ENCODE measurements around the gene VSTM2B. TPM values are rescaled to one million over a fixed set of nuclear protein-coding genes. Genes with fewer than 3 reads are reported as not detected.

VSTM2B gene
- total RNA-seq, 1 experiment from 2014 or later: not detected

GRCh38 chr19:29491995-29492577 is 33.7 kb upstream of the VSTM2B start:
- CTCF ChIA-PET: no interaction called here
- no peaks in the 10 kb centered on the region for H3K4me1 ChIP-seq (ENCODE audit: insufficient read depth, low read length, poor library complexity, severe bottlenecking)
- no peaks in the 10 kb centered on the region for H3K9me3 ChIP-seq (ENCODE audit: low read depth, low read length, poor library complexity, severe bottlenecking)
- H3K27ac ChIP-seq (ENCODE audit: low read depth, low read length, poor library complexity, severe bottlenecking): no peak overlapping the region
- no peak for DNase-seq (ENCODE audit: low spot score)
- no TSS peak for BruUV-seq (replicated peaks)
- POLR2A ChIA-PET (ENCODE audit: low non-redundant PET): no interaction called here
- H3K27me3 ChIP-seq (replicated peaks; ENCODE audit: insufficient read depth, low read depth, low read length, poor library complexity): peaks cover 15% of the 10 kb centered on the region
- no peak overlapping the region for H3K4me3 ChIP-seq (ENCODE audit: low read depth, low read length, poor library complexity, severe bottlenecking)
- H3K36me3 ChIP-seq (ENCODE audit: insufficient read depth, low read length, poor library complexity, severe bottlenecking): no peaks in the 10 kb centered on the region
- intact Hi-C loops (cut with micrococcal nuclease; ENCODE audit: unreplicated experiment): no loop called here
- TF ChIP-seq CTCF (conservative IDR thresholded peaks at IDR 0.05; ENCODE audit: low read depth, low read length) (no peak), EZH2 (IDR thresholded peaks at IDR 0.05; ENCODE audit: borderline replicate concordance, low read depth, low read length, poor library complexity, severe bottlenecking) (no peak)

GRCh38 chr19:29492769-29493168 is 33.0 kb upstream of the VSTM2B start:
- no peak overlapping the region for H3K27ac ChIP-seq (ENCODE audit: low read depth, low read length, poor library complexity, severe bottlenecking)
- intact Hi-C loops (cut with micrococcal nuclease; ENCODE audit: unreplicated experiment): no loop called here
- POLR2A ChIA-PET (ENCODE audit: low non-redundant PET): no interaction called here
- BruUV-seq (replicated peaks): no TSS peak
- peaks cover 15% of the 10 kb centered on the region for H3K27me3 ChIP-seq (replicated peaks; ENCODE audit: insufficient read depth, low read depth, low read length, poor library complexity)
- TF ChIP-seq EZH2 (IDR thresholded peaks at IDR 0.05; ENCODE audit: borderline replicate concordance, low read depth, low read length, poor library complexity, severe bottlenecking): no peak
- no peak for TF ChIP-seq CTCF (conservative IDR thresholded peaks at IDR 0.05; ENCODE audit: low read depth, low read length)
- no peak overlapping the region for H3K4me3 ChIP-seq (ENCODE audit: low read depth, low read length, poor library complexity, severe bottlenecking)
- no peak for DNase-seq (ENCODE audit: low spot score)
- CTCF ChIA-PET: no interaction called here
- H3K9me3 ChIP-seq (ENCODE audit: low read depth, low read length, poor library complexity, severe bottlenecking): no peaks in the 10 kb centered on the region
- H3K4me1 ChIP-seq (ENCODE audit: insufficient read depth, low read length, poor library complexity, severe bottlenecking): no peaks in the 10 kb centered on the region
- no peaks in the 10 kb centered on the region for H3K36me3 ChIP-seq (ENCODE audit: insufficient read depth, low read length, poor library complexity, severe bottlenecking)

GRCh38 chr19:29495091-29495490 is 30.7 kb upstream of the VSTM2B start:
- Histone ChIP-seq H3K9me3 (ENCODE audit: low read depth, low read length, poor library complexity, severe bottlenecking) (no peaks in the 10 kb centered on the region), H3K27me3 (replicated peaks; ENCODE audit: insufficient read depth, low read depth, low read length, poor library complexity) (peaks cover 15% of the 10 kb centered on the region), H3K36me3 (ENCODE audit: insufficient read depth, low read length, poor library complexity, severe bottlenecking) (no peaks in the 10 kb centered on the region), H3K27ac (ENCODE audit: low read depth, low read length, poor library complexity, severe bottlenecking) (no peak overlapping the region), H3K4me3 (ENCODE audit: low read depth, low read length, poor library complexity, severe bottlenecking) (no peak overlapping the region), H3K4me1 (ENCODE audit: insufficient read depth, low read length, poor library complexity, severe bottlenecking) (no peaks in the 10 kb centered on the region)
- POLR2A ChIA-PET (ENCODE audit: low non-redundant PET): no interaction called here
- TF ChIP-seq EZH2 (IDR thresholded peaks at IDR 0.05; ENCODE audit: borderline replicate concordance, low read depth, low read length, poor library complexity, severe bottlenecking) (no peak), CTCF (conservative IDR thresholded peaks at IDR 0.05; ENCODE audit: low read depth, low read length) (no peak)
- DNase-seq (ENCODE audit: low spot score): no peak
- intact Hi-C loops (cut with micrococcal nuclease; ENCODE audit: unreplicated experiment): no loop called here
- CTCF ChIA-PET: no interaction called here
- BruUV-seq (replicated peaks): no TSS peak
